SK-N-SH (cell line): ENCODE data around the gene PARP15.

Experiments
- EP300 ChIP-seq, 2 experiments: IDR thresholded peaks; 2 replicates each; pipeline versions ENCODE4 v1.4.0 to v1.6.1; 2012; ENCODE audit warnings: borderline replicate concordance in 1 of 2, low read depth in 1 of 2, low read length in 1 of 2
- POLR2AphosphoS5 ChIP-seq: IDR thresholded peaks from 2 replicates; pipeline ENCODE4 v1.6.1; 2012; ENCODE audit warnings: low read depth, low read length
- RAD21 ChIP-seq: IDR thresholded peaks from 2 replicates; pipeline ENCODE4 v1.6.1; 2012; ENCODE audit warnings: mild to moderate bottlenecking, low read length
- RCOR1 ChIP-seq: fragments of 150-350 bp; IDR thresholded peaks from 2 replicates; pipeline ENCODE4 v1.6.1; 2017; ENCODE audit warnings: antibody characterized with exemption, low read length
- RXRA ChIP-seq: IDR thresholded peaks from 2 replicates; pipeline ENCODE4 v1.4.0; 2012; ENCODE audit warnings: low read depth, mild to moderate bottlenecking, borderline replicate concordance
- TAF1 ChIP-seq: IDR thresholded peaks from 2 replicates; pipeline ENCODE4 v1.6.1; 2012; ENCODE audit warnings: low read depth, mild to moderate bottlenecking, low read length, moderate library complexity, borderline replicate concordance
- YY1 ChIP-seq: IDR thresholded peaks from 2 replicates; pipeline ENCODE4 v1.4.0; 2012; ENCODE audit warnings: low read depth, mild to moderate bottlenecking
- TF ChIP-seq, protein P1 (sequence below): fragments of 150-350 bp; IDR thresholded peaks from 2 replicates; pipeline ENCODE4 v1.6.1; 2017; ENCODE audit warnings: antibody characterized with exemption, low read length, low read depth, borderline replicate concordance
- TF ChIP-seq, protein P2 (sequence below): fragments of 200-600 bp; sonication (generic); IDR thresholded peaks from 2 replicates; pipeline ENCODE4 v1.6.1; 2017; ENCODE audit warnings: antibody characterized with exemption, mild to moderate bottlenecking, moderate library complexity

DNA sequence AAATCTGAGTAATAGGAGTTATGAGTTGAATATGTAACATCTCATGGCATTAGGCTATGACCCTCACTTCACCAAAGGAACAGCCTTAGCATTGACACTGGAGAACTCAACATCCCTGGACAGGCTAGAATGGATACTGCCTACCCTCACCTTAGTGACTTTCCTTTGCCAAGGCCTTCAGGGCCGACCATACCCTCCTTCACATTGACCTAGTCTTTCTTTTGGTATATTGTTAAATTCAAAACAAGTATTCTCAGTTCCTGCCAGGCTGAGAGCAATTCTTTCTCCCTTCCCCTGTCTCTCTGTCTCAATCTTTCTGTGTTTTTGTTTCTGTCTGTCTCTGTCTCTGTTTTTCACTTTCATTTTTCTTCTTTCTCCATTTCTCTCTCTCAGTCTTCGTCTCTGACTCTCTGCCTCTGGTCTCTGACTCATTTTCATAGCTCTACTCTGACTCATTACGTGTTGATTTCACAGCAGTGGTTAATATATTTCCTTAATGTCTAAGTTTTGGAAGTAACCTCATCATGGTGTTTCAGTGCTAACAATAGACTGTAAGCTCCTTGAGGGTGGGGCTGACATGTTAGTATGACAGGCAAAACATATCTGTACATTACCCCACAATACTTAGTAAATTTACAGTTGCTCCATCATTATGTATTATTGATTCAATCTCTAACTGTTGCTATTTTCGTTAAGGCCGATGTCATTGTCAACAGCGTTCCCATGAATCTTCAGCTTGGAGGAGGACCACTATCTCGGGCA, 32.5 kb downstream of the PARP15 start:
- TF ChIP-seq EP300 (IDR thresholded peaks at IDR 0.05; ENCODE audit: borderline replicate concordance in 1 of 2, low read depth in 1 of 2, low read length in 1 of 2) (no peak), POLR2AphosphoS5 (peak; percentile 25; the same call in 1 of the 2 replicates), RCOR1 (no peak), RAD21 (no peak), YY1 (no peak), TAF1 (no peak), RXRA (no peak)
- TF ChIP-seq, protein P1, sequence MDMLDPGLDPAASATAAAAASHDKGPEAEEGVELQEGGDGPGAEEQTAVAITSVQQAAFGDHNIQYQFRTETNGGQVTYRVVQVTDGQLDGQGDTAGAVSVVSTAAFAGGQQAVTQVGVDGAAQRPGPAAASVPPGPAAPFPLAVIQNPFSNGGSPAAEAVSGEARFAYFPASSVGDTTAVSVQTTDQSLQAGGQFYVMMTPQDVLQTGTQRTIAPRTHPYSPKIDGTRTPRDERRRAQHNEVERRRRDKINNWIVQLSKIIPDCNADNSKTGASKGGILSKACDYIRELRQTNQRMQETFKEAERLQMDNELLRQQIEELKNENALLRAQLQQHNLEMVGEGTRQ, result no peak
- TF ChIP-seq, protein P2, sequence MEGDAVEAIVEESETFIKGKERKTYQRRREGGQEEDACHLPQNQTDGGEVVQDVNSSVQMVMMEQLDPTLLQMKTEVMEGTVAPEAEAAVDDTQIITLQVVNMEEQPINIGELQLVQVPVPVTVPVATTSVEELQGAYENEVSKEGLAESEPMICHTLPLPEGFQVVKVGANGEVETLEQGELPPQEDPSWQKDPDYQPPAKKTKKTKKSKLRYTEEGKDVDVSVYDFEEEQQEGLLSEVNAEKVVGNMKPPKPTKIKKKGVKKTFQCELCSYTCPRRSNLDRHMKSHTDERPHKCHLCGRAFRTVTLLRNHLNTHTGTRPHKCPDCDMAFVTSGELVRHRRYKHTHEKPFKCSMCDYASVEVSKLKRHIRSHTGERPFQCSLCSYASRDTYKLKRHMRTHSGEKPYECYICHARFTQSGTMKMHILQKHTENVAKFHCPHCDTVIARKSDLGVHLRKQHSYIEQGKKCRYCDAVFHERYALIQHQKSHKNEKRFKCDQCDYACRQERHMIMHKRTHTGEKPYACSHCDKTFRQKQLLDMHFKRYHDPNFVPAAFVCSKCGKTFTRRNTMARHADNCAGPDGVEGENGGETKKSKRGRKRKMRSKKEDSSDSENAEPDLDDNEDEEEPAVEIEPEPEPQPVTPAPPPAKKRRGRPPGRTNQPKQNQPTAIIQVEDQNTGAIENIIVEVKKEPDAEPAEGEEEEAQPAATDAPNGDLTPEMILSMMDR, result no peak
